HepG2 (cell line): ENCODE data around the gene LRRN3. TPM values are rescaled to one million over a fixed set of nuclear protein-coding genes. Genes with fewer than 3 reads are reported as not detected.

Experiments used
- ARNTL ChIP-seq: sonication (generic); formaldehyde crosslinking; IDR thresholded peaks from 2 replicates; pipeline ENCODE4 v1.4.0; 2020; ENCODE audit warnings: mild to moderate bottlenecking, missing genetic modification reagents
- ATF1 ChIP-seq: IDR thresholded peaks from 2 replicates; pipeline ENCODE4 v1.6.1; 2016; ENCODE audit warnings: mild to moderate bottlenecking, control low read depth
- E2F1 ChIP-seq: sonication (generic); formaldehyde crosslinking; IDR thresholded peaks from 2 replicates; pipeline ENCODE4 v1.5.0; 2020; ENCODE audit warnings: missing genetic modification reagents
- EHMT2 ChIP-seq: fragments of 200-600 bp; sonication (generic); IDR thresholded peaks from 2 replicates; pipeline ENCODE4 v1.7.0; 2017; ENCODE audit warnings: antibody characterized with exemption, low read depth, low read length, borderline replicate concordance
- FOSL2 ChIP-seq: sonication (generic); formaldehyde crosslinking; IDR thresholded peaks from 2 replicates; pipeline ENCODE4 v1.4.0; 2020; ENCODE audit warnings: missing genetic modification reagents
- PHB2 ChIP-seq: fragments of 450-650 bp; IDR thresholded peaks from 2 replicates; pipeline ENCODE4 v1.6.1; 2018; ENCODE audit not compliant: partially characterized antibody
- RXRA ChIP-seq: sonication (generic); formaldehyde crosslinking; IDR thresholded peaks from 2 replicates; pipeline ENCODE4 v1.5.1; 2020; ENCODE audit warnings: missing genetic modification reagents
- SALL1 ChIP-seq: sonication (generic); formaldehyde crosslinking; IDR thresholded peaks from 2 replicates; pipeline ENCODE4 v1.8.0; 2022; ENCODE audit warnings: mild to moderate bottlenecking, missing genetic modification reagents
- SOX13 ChIP-seq, 3 experiments: fragments of 450-650 bp in 1 of 3; sonication (generic) in 1 of 3; formaldehyde crosslinking in 1 of 3; IDR thresholded peaks in 2 of 3; conservative IDR thresholded peaks in 1 of 3; 2 replicates each; pipeline versions ENCODE4 v1.5.0 to v1.6.1; 2016 to 2020; ENCODE audit warnings: antibody characterized with exemption in 1 of 3, mild to moderate bottlenecking in 1 of 3, missing compliant biosample characterization in 1 of 3, missing genetic modification reagents in 1 of 3, moderate library complexity in 1 of 3
- TCF12 ChIP-seq, 2 experiments: fragments of 450-650 bp in 1 of 2; sonication (generic) in 1 of 2; formaldehyde crosslinking in 1 of 2; IDR thresholded peaks; 2 replicates each; pipeline versions ENCODE4 v1.6.1 to v1.8.0; 2017 to 2022; ENCODE audit warnings: antibody characterized with exemption in 1 of 2, mild to moderate bottlenecking in 1 of 2, missing genetic modification reagents in 1 of 2, moderate library complexity in 1 of 2
- THRA ChIP-seq: sonication (generic); formaldehyde crosslinking; IDR thresholded peaks from 2 replicates; pipeline ENCODE4 v1.4.0; 2020; ENCODE audit warnings: missing genetic modification reagents, borderline replicate concordance
- ZBTB34 ChIP-seq: sonication (generic); formaldehyde crosslinking; IDR thresholded peaks from 2 replicates; pipeline ENCODE4 v1.8.0; 2022; ENCODE audit warnings: mild to moderate bottlenecking, missing genetic modification reagents
- ZFP36L1 ChIP-seq: sonication (generic); formaldehyde crosslinking; IDR thresholded peaks from 2 replicates; pipeline ENCODE4 v1.8.0; 2022; ENCODE audit warnings: mild to moderate bottlenecking, missing genetic modification reagents, moderate library complexity
- ZHX2 ChIP-seq, 2 experiments: sonication (generic) in 1 of 2; formaldehyde crosslinking in 1 of 2; IDR thresholded peaks; 2 replicates each; pipeline versions ENCODE4 v1.6.1 to v1.9.0; 2014 to 2022; ENCODE audit warnings: antibody characterized with exemption in 1 of 2, borderline replicate concordance in 1 of 2, inconsistent platforms in 1 of 2, low read depth in 1 of 2, missing genetic modification reagents in 1 of 2
- ZNF253 ChIP-seq: sonication (generic); formaldehyde crosslinking; IDR thresholded peaks from 2 replicates; pipeline ENCODE4 v1.8.0; 2022; ENCODE audit warnings: mild to moderate bottlenecking, missing genetic modification reagents, borderline replicate concordance
- ZNF430 ChIP-seq: sonication (generic); formaldehyde crosslinking; IDR thresholded peaks from 2 replicates; pipeline ENCODE4 v1.9.0; 2021; ENCODE audit warnings: mild to moderate bottlenecking, missing genetic modification reagents
- ZNF556 ChIP-seq: sonication (generic); formaldehyde crosslinking; IDR thresholded peaks from 2 replicates; pipeline ENCODE4 v1.4.0; 2020; ENCODE audit warnings: mild to moderate bottlenecking, missing genetic modification reagents, borderline replicate concordance
- ZNF639 ChIP-seq: conservative IDR thresholded peaks from 2 replicates; pipeline ENCODE4 v1.6.1; 2018; ENCODE audit warnings: missing genetic modification reagents
- polyA plus RNA-seq, 8 experiments: library from polyadenylated mRNA; depleted of rRNA in 3 of 8; stranded (reverse) in 7 of 8; unstranded in 1 of 8; fragments of >200 nt; fragmentation: Illumina TruSeq in 4 of 8; extraction: Trizol in 4 of 8; gene quantifications; 2 replicates each; pipeline versions ENCODE4 v1.2.1 to v1.2.3, GENCODE V29; 2011 to 2016; ENCODE audit warnings: low read depth in 4 of 8, missing spikeins in 1 of 8, mixed read lengths in 1 of 8; ENCODE audit not compliant: insufficient read depth in 1 of 8
- total RNA-seq, 5 experiments: library from RNA; depleted of rRNA; stranded (reverse); fragments of >200 nt; fragmentation: Illumina TruSeq; extraction: Trizol; gene quantifications; 2 replicates each; pipeline ENCODE4 v1.2.3, GENCODE V29; 2016; ENCODE audit warnings: low read depth in 1 of 5

Gene LRRN3
- total and polyA plus RNA-seq, 2 of the 13 experiments (the other 11 are each of a cell fraction or from before 2014, with no cell fraction given) = 0.07 TPM; not detected in 1

- no peak for TF ChIP-seq ZHX2 (IDR thresholded peaks at IDR 0.05; ENCODE audit: low read depth)
- TF ChIP-seq ZHX2 (CRISPR knock-in tag; IDR thresholded peaks at IDR 0.05; ENCODE audit: borderline replicate concordance) = no peak
- TF ChIP-seq E2F1 (CRISPR knock-in tag) = no peak
- peak; percentile 68; the same call in 1 of the 2 replicates for TF ChIP-seq RXRA (CRISPR knock-in tag)
- no peak for TF ChIP-seq ATF1 (CRISPR knock-in tag)
- peak; percentile 87; the same call in 1 of the 2 replicates for TF ChIP-seq THRA (CRISPR knock-in tag)
- no peak for TF ChIP-seq ZNF639 (CRISPR knock-in tag)
- no peak for TF ChIP-seq ARNTL (CRISPR knock-in tag)
- TF ChIP-seq SALL1 = peak; percentile 25; the same call in 1 of the 2 replicates
- TF ChIP-seq ZFP36L1 (CRISPR knock-in tag) = no peak
- TF ChIP-seq SOX13 (IDR thresholded peaks at IDR 0.05) = no peak
- TF ChIP-seq SOX13 (CRISPR knock-in tag; conservative IDR thresholded peaks at IDR 0.05 in 1 of 2, IDR thresholded peaks at IDR 0.05 in 1 of 2) = peak in 1 of 2 experiments; percentile 23; a peak in 1 of 4 replicates
- no peak for TF ChIP-seq ZNF556 (CRISPR knock-in tag)
- TF ChIP-seq TCF12 (IDR thresholded peaks at IDR 0.05) = no peak
- TF ChIP-seq TCF12 (CRISPR knock-in tag; IDR thresholded peaks at IDR 0.05) = no peak
- TF ChIP-seq EHMT2 = no peak
- no peak for TF ChIP-seq FOSL2 (CRISPR knock-in tag)
- no peak for TF ChIP-seq ZNF253 (CRISPR knock-in tag)
- TF ChIP-seq PHB2 = no peak
- TF ChIP-seq ZNF430 (CRISPR knock-in tag) = no peak
- no peak for TF ChIP-seq ZBTB34 (CRISPR knock-in tag)
These were observed 71.8 kb downstream of the LRRN3 start (continued) for GRCh38 chr7:111162692-111163091.
